DOHH2 (cell line): ENCODE measurements around the gene LDLRAD2.

Source experiments
- H3F3A ChIP-seq: fragments of 200-600 bp; sonication (generic), shearing (Covaris generic); 2 replicates; pipeline ENCODE4 v1.6.0; 2016; ENCODE audit warnings: antibody characterized with exemption, mild to moderate bottlenecking; ENCODE audit not compliant: control insufficient read depth, insufficient read depth
- H3K27ac ChIP-seq: fragments of 200-600 bp; sonication (generic); 2 replicates; pipeline ENCODE4 v1.5.1; 2014; ENCODE audit warnings: low read depth, mild to moderate bottlenecking, low read length, moderate library complexity
- H3K27me3 ChIP-seq: fragments of 200-600 bp; sonication (generic); 2 replicates; pipeline ENCODE4 v1.6.1; 2014; ENCODE audit warnings: mild to moderate bottlenecking, low read length, mixed read lengths; ENCODE audit not compliant: control insufficient read depth
- H3K36me3 ChIP-seq: fragments of 200-600 bp; sonication (generic); 2 replicates; pipeline ENCODE4 v1.6.1; 2014; ENCODE audit warnings: mild to moderate bottlenecking, low read length, moderate library complexity, mixed read lengths; ENCODE audit not compliant: control insufficient read depth
- H3K4me1 ChIP-seq: fragments of 200-600 bp; sonication (generic); 2 replicates; pipeline ENCODE4 v1.6.1; 2014; ENCODE audit warnings: mild to moderate bottlenecking, low read length, mixed read lengths; ENCODE audit not compliant: control insufficient read depth
- H3K4me2 ChIP-seq: fragments of 200-600 bp; sonication (generic); 2 replicates; pipeline ENCODE4 v1.6.0; 2014; ENCODE audit warnings: mild to moderate bottlenecking, low read length, moderate library complexity
- H3K4me3 ChIP-seq: fragments of 200-600 bp; sonication (generic); 2 replicates; pipeline ENCODE4 v1.5.1; 2014; ENCODE audit warnings: mild to moderate bottlenecking, low read length, mixed read lengths
- H3K79me2 ChIP-seq: fragments of 200-600 bp; sonication (generic); 2 replicates; pipeline ENCODE4 v1.6.1; 2014; ENCODE audit warnings: mild to moderate bottlenecking, low read length, mixed read lengths; ENCODE audit not compliant: control insufficient read depth
- H3K9me2 ChIP-seq: fragments of 200-600 bp; sonication (generic); replicated peaks from 2 replicates; pipeline ENCODE4 v1.6.1; 2014; ENCODE audit warnings: mild to moderate bottlenecking, low read length, mixed read lengths; ENCODE audit not compliant: control insufficient read depth
- H3K9me3 ChIP-seq: fragments of 200-600 bp; sonication (generic); 2 replicates; pipeline ENCODE4 v1.6.1; 2014; ENCODE audit warnings: antibody characterized with exemption, low read length, mixed read lengths; ENCODE audit not compliant: control insufficient read depth, insufficient read depth
- H4K20me1 ChIP-seq: fragments of 200-600 bp; sonication (generic); 2 replicates; pipeline ENCODE4 v1.6.0; 2014; ENCODE audit warnings: low read depth, mild to moderate bottlenecking, antibody characterized with exemption, low read length, moderate library complexity; ENCODE audit not compliant: control insufficient read depth, insufficient read depth
- EZH2phosphoT487 ChIP-seq: fragments of 200-600 bp; sonication (generic); IDR thresholded peaks from 2 replicates; pipeline ENCODE4 v1.6.1; 2017; ENCODE audit warnings: borderline replicate concordance, mild to moderate bottlenecking, antibody characterized with exemption, low read length, moderate library complexity, mixed read lengths
- TF ChIP-seq, protein P1 (sequence below): fragments of 200-600 bp; sonication (generic); IDR thresholded peaks from one replicate; pipeline ENCODE4 v1.5.1; 2014; ENCODE audit warnings: antibody characterized with exemption, mild to moderate bottlenecking, low read depth, low read length; ENCODE audit not compliant: poor library complexity, severe bottlenecking

The LDLRAD2 gene

DNA sequence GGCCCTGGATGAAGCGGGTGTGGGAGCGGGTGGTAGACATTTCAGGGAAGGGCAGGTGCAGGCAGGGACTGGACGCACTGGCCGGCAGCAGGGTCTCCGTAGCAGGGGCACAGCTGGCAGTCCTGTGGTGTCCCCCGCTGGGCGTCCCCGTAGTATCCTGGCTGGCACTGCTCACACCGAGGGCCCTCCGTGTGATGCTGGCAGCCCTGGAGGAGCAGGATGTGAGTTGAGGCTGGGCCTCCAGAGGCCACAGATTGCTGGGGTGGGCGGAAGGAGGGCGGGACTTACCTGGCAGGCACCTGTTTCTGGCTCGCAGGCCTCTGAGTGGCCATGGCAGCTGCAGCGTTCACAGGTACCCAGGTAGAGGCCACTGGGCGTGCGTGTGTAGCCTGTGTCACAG lies 62.3 kb downstream of the LDLRAD2 start:
- no peaks in the 10 kb centered on the region for H3K36me3 ChIP-seq

More for the DNA sequence above, 62.3 kb downstream of the LDLRAD2 start:
- no peaks in the 10 kb centered on the region for H3K27me3 ChIP-seq
- no peaks in the 10 kb centered on the region for H3K4me1 ChIP-seq
- H3K9me2 ChIP-seq = no peaks in the 10 kb centered on the region
- H3K79me2 ChIP-seq = no peaks in the 10 kb centered on the region
- no peaks in the 10 kb centered on the region for H4K20me1 ChIP-seq
- H3F3A ChIP-seq = no peaks in the 10 kb centered on the region
- H3K4me3 ChIP-seq = no peak overlapping the region
- no peak overlapping the region for H3K4me2 ChIP-seq
- no peaks in the 10 kb centered on the region for H3K9me3 ChIP-seq
- H3K27ac ChIP-seq = no peak overlapping the region
- TF ChIP-seq, protein P1, sequence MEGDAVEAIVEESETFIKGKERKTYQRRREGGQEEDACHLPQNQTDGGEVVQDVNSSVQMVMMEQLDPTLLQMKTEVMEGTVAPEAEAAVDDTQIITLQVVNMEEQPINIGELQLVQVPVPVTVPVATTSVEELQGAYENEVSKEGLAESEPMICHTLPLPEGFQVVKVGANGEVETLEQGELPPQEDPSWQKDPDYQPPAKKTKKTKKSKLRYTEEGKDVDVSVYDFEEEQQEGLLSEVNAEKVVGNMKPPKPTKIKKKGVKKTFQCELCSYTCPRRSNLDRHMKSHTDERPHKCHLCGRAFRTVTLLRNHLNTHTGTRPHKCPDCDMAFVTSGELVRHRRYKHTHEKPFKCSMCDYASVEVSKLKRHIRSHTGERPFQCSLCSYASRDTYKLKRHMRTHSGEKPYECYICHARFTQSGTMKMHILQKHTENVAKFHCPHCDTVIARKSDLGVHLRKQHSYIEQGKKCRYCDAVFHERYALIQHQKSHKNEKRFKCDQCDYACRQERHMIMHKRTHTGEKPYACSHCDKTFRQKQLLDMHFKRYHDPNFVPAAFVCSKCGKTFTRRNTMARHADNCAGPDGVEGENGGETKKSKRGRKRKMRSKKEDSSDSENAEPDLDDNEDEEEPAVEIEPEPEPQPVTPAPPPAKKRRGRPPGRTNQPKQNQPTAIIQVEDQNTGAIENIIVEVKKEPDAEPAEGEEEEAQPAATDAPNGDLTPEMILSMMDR = no peak
- TF ChIP-seq EZH2phosphoT487 = no peak
